ENCODE data around the gene GCK.

DNA sequence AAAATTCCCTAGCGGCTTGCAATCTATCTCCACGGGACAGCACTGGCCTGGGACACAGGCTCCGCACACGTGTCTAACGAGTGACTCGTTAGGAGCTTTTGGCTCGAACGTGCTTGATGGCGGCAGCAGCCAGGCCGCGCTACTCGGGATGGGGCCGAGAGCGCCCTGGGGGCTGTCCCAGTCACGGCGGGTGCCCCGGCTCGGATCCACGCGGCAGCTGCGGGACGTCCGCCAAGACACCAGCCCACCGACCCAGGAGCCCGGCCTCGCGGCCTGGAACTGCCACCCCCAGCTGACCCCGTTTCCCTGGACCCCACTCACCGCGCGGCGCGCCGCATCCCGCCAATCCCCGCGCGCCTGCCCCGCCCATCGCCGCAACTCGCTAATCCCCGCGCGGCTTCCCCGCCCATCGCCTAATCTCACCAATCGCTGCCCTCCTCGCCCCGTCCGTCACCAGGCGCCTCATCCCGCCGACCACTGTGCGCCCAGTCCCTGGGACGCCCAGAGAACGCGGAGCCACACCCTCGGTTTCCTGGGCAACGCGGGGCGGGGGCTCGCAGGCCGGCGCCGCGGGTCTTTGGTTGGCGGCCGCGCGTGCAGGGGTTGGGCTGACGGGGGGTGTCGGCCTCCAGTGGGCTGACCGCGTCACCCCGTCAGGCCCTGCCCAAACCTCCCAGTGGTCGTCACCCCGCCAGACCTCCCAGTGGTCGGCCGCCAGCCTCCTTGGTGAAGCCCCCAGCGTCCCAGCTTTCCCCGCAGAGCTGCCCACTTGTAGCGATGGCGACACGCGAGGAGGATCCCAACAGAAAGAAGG, 65.8 kb downstream of the GCK start, which contains the start of gene POLD2:
- TF ChIP-seq TAF1 (IDR thresholded peaks at IDR 0.05; ENCODE audit: borderline replicate concordance, insufficient read depth, low read length) (no peak), POLR2AphosphoS5 (IDR thresholded peaks at IDR 0.05; ENCODE audit: low read depth, low read length) (peak; percentile 74), FOXP2 (optimal IDR thresholded peaks at IDR 0.05; ENCODE audit: borderline replicate concordance, extremely low read depth, extremely low read length, insufficient read depth) (peak; percentile 42), SIN3A (IDR thresholded peaks at IDR 0.05; ENCODE audit: borderline replicate concordance, insufficient read depth, low read length) (no peak)
- TF ChIP-seq, protein P1, sequence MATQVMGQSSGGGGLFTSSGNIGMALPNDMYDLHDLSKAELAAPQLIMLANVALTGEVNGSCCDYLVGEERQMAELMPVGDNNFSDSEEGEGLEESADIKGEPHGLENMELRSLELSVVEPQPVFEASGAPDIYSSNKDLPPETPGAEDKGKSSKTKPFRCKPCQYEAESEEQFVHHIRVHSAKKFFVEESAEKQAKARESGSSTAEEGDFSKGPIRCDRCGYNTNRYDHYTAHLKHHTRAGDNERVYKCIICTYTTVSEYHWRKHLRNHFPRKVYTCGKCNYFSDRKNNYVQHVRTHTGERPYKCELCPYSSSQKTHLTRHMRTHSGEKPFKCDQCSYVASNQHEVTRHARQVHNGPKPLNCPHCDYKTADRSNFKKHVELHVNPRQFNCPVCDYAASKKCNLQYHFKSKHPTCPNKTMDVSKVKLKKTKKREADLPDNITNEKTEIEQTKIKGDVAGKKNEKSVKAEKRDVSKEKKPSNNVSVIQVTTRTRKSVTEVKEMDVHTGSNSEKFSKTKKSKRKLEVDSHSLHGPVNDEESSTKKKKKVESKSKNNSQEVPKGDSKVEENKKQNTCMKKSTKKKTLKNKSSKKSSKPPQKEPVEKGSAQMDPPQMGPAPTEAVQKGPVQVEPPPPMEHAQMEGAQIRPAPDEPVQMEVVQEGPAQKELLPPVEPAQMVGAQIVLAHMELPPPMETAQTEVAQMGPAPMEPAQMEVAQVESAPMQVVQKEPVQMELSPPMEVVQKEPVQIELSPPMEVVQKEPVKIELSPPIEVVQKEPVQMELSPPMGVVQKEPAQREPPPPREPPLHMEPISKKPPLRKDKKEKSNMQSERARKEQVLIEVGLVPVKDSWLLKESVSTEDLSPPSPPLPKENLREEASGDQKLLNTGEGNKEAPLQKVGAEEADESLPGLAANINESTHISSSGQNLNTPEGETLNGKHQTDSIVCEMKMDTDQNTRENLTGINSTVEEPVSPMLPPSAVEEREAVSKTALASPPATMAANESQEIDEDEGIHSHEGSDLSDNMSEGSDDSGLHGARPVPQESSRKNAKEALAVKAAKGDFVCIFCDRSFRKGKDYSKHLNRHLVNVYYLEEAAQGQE (IDR thresholded peaks at IDR 0.05; ENCODE audit: insufficient read depth in 1 of 2, low read depth in 2 of 2, low read length in 2 of 2): no peak
